H1 (cell line): Measurements from ENCODE around the gene HOXD4. TPM values are rescaled to one million over a fixed set of nuclear protein-coding genes. Genes with fewer than 3 reads are reported as not detected.
A peak's percentile ranks its signal among the peaks of the same experiment; 100 is the strongest.

Experiments used
- CTCF ChIA-PET: fragments of 300-600 bp; sonication (Branson Sonifier 250); formaldehyde crosslinking; loops from one replicate; lab custom pipeline; 2021; ENCODE audit not compliant: partially characterized antibody; lab: Charles Lee
- POLR2A ChIA-PET: fragments of 300-600 bp; sonication (Branson Sonifier 250); formaldehyde crosslinking; loops from one replicate; lab custom pipeline; 2021; ENCODE audit warnings: inconsistent platforms; ENCODE audit not compliant: partially characterized antibody; lab: Charles Lee
- DNase-seq, 2 experiments: peaks; one replicate each; pipeline versions ENCODE4 v3.0.0 to v3.0.0-alpha.2; 2010 to 2022; ENCODE audit warnings: low spot score in 2 of 2, low read depth in 1 of 2, mixed read lengths in 1 of 2
- FAIRE-seq: peaks from 2 replicates; lab custom pipeline; 2011; peaks lifted over from hg19 to GRCh38; lab: Jason Lieb, UNC
- H2AFZ ChIP-seq: 2 replicates; pipeline ENCODE4 v1.8.1; 2012; ENCODE audit warnings: low read length, inconsistent platforms
- H2AK5ac ChIP-seq: 2 replicates; pipeline ENCODE4 v1.6.1; 2013; ENCODE audit warnings: low read depth, low read length
- H2BK120ac ChIP-seq: replicated peaks from 2 replicates; pipeline ENCODE3; 2013; ENCODE audit warnings: low read depth, low read length, inconsistent platforms
- H2BK12ac ChIP-seq: 2 replicates; pipeline ENCODE4 v1.6.1; 2013; ENCODE audit warnings: low read depth, low read length
- H2BK15ac ChIP-seq: 2 replicates; pipeline ENCODE4 v1.6.1; 2013; ENCODE audit warnings: low read length
- H2BK20ac ChIP-seq: 2 replicates; pipeline ENCODE4 v1.6.1; 2013; ENCODE audit warnings: low read length
- H2BK5ac ChIP-seq: 2 replicates; pipeline ENCODE4 v1.6.1; 2013; ENCODE audit warnings: low read depth, low read length
- H3K14ac ChIP-seq: 2 replicates; pipeline ENCODE4 v1.6.1; 2013; ENCODE audit warnings: inconsistent platforms; ENCODE audit not compliant: insufficient read length
- H3K18ac ChIP-seq: 2 replicates; pipeline ENCODE4 v1.6.1; 2013; ENCODE audit warnings: low read length; ENCODE audit errors: extremely low read depth
- H3K23ac ChIP-seq: 2 replicates; pipeline ENCODE4 v1.6.1; 2013; ENCODE audit warnings: inconsistent platforms; ENCODE audit not compliant: insufficient read length
- H3K23me2 ChIP-seq: 2 replicates; pipeline ENCODE4 v1.6.1; 2013; ENCODE audit warnings: low read depth, low read length
- H3K27ac ChIP-seq: 2 replicates; pipeline ENCODE4 v1.6.1; 2011; ENCODE audit warnings: low read depth, low read length, inconsistent platforms
- H3K27me3 ChIP-seq, 4 experiments: replicated peaks in 1 of 4; 1 replicate in 1 of 4; 2 replicates in 3 of 4; pipeline versions ENCODE4 v1.6.1 to v1.8.1; 2011 to 2013; ENCODE audit warnings: low read length in 3 of 4, mild to moderate bottlenecking in 3 of 4, inconsistent platforms in 2 of 4, mixed read lengths in 2 of 4, moderate library complexity in 1 of 4; ENCODE audit not compliant: control insufficient read depth in 3 of 4, insufficient read depth in 3 of 4; ENCODE audit errors: extremely low read depth in 1 of 4
- H3K36me3 ChIP-seq, 4 experiments: 2 replicates each; pipeline versions ENCODE4 v1.6.1 to v1.8.1; 2011 to 2013; ENCODE audit warnings: mild to moderate bottlenecking in 4 of 4, low read length in 3 of 4, moderate library complexity in 2 of 4, control low read depth in 1 of 4, inconsistent platforms in 1 of 4; ENCODE audit not compliant: insufficient read depth in 4 of 4, control insufficient read depth in 2 of 4
- H3K4ac ChIP-seq: replicated peaks from 2 replicates; pipeline ENCODE3; 2013; ENCODE audit warnings: low read length, low read depth, mixed read lengths, inconsistent platforms; ENCODE audit not compliant: insufficient read length
- H3K4me1 ChIP-seq, 4 experiments: replicated peaks in 1 of 4; 1 replicate in 1 of 4; 2 replicates in 3 of 4; pipeline versions ENCODE4 v1.6.1 to v1.8.1; 2011 to 2013; ENCODE audit warnings: low read length in 3 of 4, inconsistent platforms in 2 of 4, mixed read lengths in 1 of 4; ENCODE audit not compliant: insufficient read depth in 4 of 4, control insufficient read depth in 3 of 4
- H3K4me2 ChIP-seq, 2 experiments: 2 replicates each; pipeline versions ENCODE4 v1.6.1 to v1.8.1; 2011 to 2013; ENCODE audit warnings: low read depth in 2 of 2, low read length in 2 of 2, control low read depth in 1 of 2, inconsistent platforms in 1 of 2, mild to moderate bottlenecking in 1 of 2; ENCODE audit not compliant: insufficient read depth in 1 of 2
- H3K4me3 ChIP-seq, 4 experiments: fragments of 200-600, 300-600 bp in 1 of 4; sonication (generic), shearing (Covaris generic), sonication (Bioruptor Twin) in 1 of 4; 2 replicates each; pipeline versions ENCODE4 v1.5.1 to v1.8.1; 2011 to 2016; ENCODE audit warnings: low read length in 4 of 4, low read depth in 3 of 4, control low read depth in 2 of 4, inconsistent platforms in 2 of 4, mild to moderate bottlenecking in 2 of 4, mixed read lengths in 1 of 4, moderate library complexity in 1 of 4; ENCODE audit not compliant: insufficient read depth in 2 of 4; ENCODE audit errors: extremely low read depth in 1 of 4
- H3K56ac ChIP-seq: replicated peaks from 2 replicates; pipeline ENCODE3; 2013; ENCODE audit warnings: low read depth, mild to moderate bottlenecking, mixed read lengths, low read length, inconsistent platforms; ENCODE audit not compliant: insufficient read length
- H3K79me1 ChIP-seq: 2 replicates; pipeline ENCODE4 v1.6.1; 2013; ENCODE audit warnings: low read depth, low read length, control low read depth
- H3K79me2 ChIP-seq, 2 experiments: 2 replicates each; pipeline versions ENCODE4 v1.6.1 to v1.8.1; 2012 to 2013; ENCODE audit warnings: low read length in 2 of 2, mild to moderate bottlenecking in 2 of 2, inconsistent platforms in 1 of 2; ENCODE audit not compliant: insufficient read depth in 2 of 2, control insufficient read depth in 1 of 2
- H3K9ac ChIP-seq, 4 experiments: replicated peaks in 1 of 4; 1 replicate in 1 of 4; 2 replicates in 3 of 4; pipeline versions ENCODE4 v1.6.1 to v1.8.1; 2011 to 2013; ENCODE audit warnings: low read depth in 3 of 4, low read length in 3 of 4, control low read depth in 2 of 4, mild to moderate bottlenecking in 2 of 4, moderate library complexity in 2 of 4, inconsistent platforms in 1 of 4; ENCODE audit errors: extremely low read depth in 1 of 4
- H3K9me3 ChIP-seq, 2 experiments: 2 replicates each; pipeline versions ENCODE4 v1.6.1 to v1.8.1; 2012 to 2013; ENCODE audit warnings: mild to moderate bottlenecking in 2 of 2, moderate library complexity in 2 of 2, control low read depth in 1 of 2, inconsistent platforms in 1 of 2, low read depth in 1 of 2, low read length in 1 of 2, mixed read lengths in 1 of 2; ENCODE audit not compliant: insufficient read depth in 2 of 2
- H4K20me1 ChIP-seq, 2 experiments: replicated peaks in 1 of 2; 2 replicates each; pipeline versions ENCODE3 to v1.8.1; 2011 to 2013; ENCODE audit warnings: inconsistent platforms in 2 of 2, low read length in 2 of 2, mild to moderate bottlenecking in 1 of 2; ENCODE audit not compliant: insufficient read depth in 2 of 2, control insufficient read depth in 1 of 2
- H4K5ac ChIP-seq: 2 replicates; pipeline ENCODE4 v1.6.1; 2013; ENCODE audit warnings: low read length, low read depth, mixed read lengths, inconsistent platforms; ENCODE audit not compliant: insufficient read length
- H4K8ac ChIP-seq: 2 replicates; pipeline ENCODE4 v1.8.0; 2013; ENCODE audit warnings: mild to moderate bottlenecking, moderate library complexity, low read length, inconsistent platforms; ENCODE audit not compliant: insufficient read depth; ENCODE audit errors: extremely low read depth
- H4K91ac ChIP-seq: replicated peaks from 2 replicates; pipeline ENCODE3; 2013; ENCODE audit warnings: low read length, mixed read lengths, inconsistent platforms; ENCODE audit not compliant: insufficient read length
- WGBS, 2 experiments: shearing (Covaris generic) in 1 of 2; methylation state at CpG; one replicate each; pipeline versions ENCODE4 v1.1.6 to v1.1.7; 2013 to 2015; ENCODE audit warnings: low lambda C conversion rate in 2 of 2, mixed read lengths in 2 of 2, inconsistent platforms in 1 of 2, low coverage in 1 of 2, missing lambda C conversion rate in 1 of 2; ENCODE audit not compliant: insufficient replicate concordance in 2 of 2, insufficient coverage in 1 of 2, insufficient read length in 1 of 2; ENCODE audit errors: extremely low coverage in 1 of 2, missing lambda C conversion rate in 1 of 2; 5-methylcytosine and 5-hydroxymethylcytosine counted together
- polyA plus RNA-seq, 7 experiments: library from polyadenylated mRNA; depleted of rRNA in 3 of 7; stranded (reverse) in 5 of 7; unstranded in 2 of 7; fragments of >200 nt in 5 of 7; fragments of 200-250 nt in 2 of 7; gene quantifications; 1 replicate in 5 of 7; 2 replicates in 1 of 7; 4 replicates in 1 of 7; pipeline versions ENCODE4 v1.2.1 to v1.2.3, GENCODE V29; 2011 to 2013; ENCODE audit warnings: missing spikeins in 2 of 7, mixed read lengths in 2 of 7
- total RNA-seq: library from RNA; stranded (reverse); fragmentation: NEBNext Ultra II Directional; extraction: Animal tissue kit (Norgen Biotek cat#: 25700); gene quantifications from 2 replicates; pipeline ENCODE4 v1.2.1, GENCODE V29; 2021

HOXD4 gene
- total and polyA plus RNA-seq, 2 of the 8 experiments (the other 6 are each of a cell fraction or from before 2014, with no cell fraction given) = not detected

- Histone ChIP-seq H3K14ac (no peak overlapping the region), H3K9me3 (no peaks in the 10 kb centered on the region; a peak in 1 of 4 replicates), H2BK5ac (no peak overlapping the region), H2AK5ac (no peak overlapping the region), H3K4me2 (no peak overlapping the region; a peak in 1 of 4 replicates), H3K79me1 (no peaks in the 10 kb centered on the region), H4K91ac (no peak overlapping the region), H4K20me1 (peaks cover 26 to 39% of the 10 kb centered on the region in 2 experiments), H2BK120ac (no peak overlapping the region), H3K23me2 (peaks cover 2% of the 10 kb centered on the region; the same call in 1 of the 2 replicates), H3K23ac (no peak overlapping the region), H3K4me1 (peaks cover 0 to 17% (median 9%) of the 10 kb centered on the region in 4 experiments; a peak in 6 of 7 replicates), H2BK15ac (no peak overlapping the region), H2BK12ac (0 out of 2 replicates have a peak overlapping the region, but pooled peaks have one; percentile 27), H3K79me2 (no peaks in the 10 kb centered on the region), H4K8ac (peak overlapping the region; percentile 18; the same call in 1 of the 2 replicates), H3K27me3 (peaks cover 96 to 100% (median 99%) of the 10 kb centered on the region in 4 experiments), H4K5ac (no peak overlapping the region), H3K56ac (no peak overlapping the region), H2AFZ (no peak overlapping the region), H3K36me3 (peaks cover 0 to 22% (median 0%) of the 10 kb centered on the region in 4 experiments; a peak in 1 of 8 replicates), H3K9ac (no peak overlapping the region), H3K27ac (no peak overlapping the region), H3K4me3 (no peak overlapping the region), H3K4ac (no peak overlapping the region), H3K18ac (no peak overlapping the region), H2BK20ac (no peak overlapping the region)
- 16% methylated on average over 32 of the region's 34 CpGs; no CpG with 5 or more reads in 1 of the 2 experiments for WGBS, 2 experiments
- ChIA-PET POLR2A (interaction anchor here (0.9 kb wide), 1 partner anchor 48 kb away, joined by 6 read pairs; no protein-coding TSS in a partner anchor), CTCF (interaction anchor here (1.2 to 6.2 kb wide), 5 partner anchors 13 to 529 kb away, joined by 4 to 72 read pairs (median 19); no protein-coding TSS in a partner anchor)
- no peak for FAIRE-seq
- DNase-seq = peak in 1 of 2 experiments; percentile 45
Measured at GRCh38 chr2:176124110-176124946, 27.0 kb upstream of the HOXD4 start.
